Stimulated activated naive B cell treated with anti-CD40 and anti-IgM and Interleukin-4, amounts not matched to agents 10 μg/mL and 1 μg/mL and 100 μg/mL, for 72 hours (primary cell): ENCODE data around the gene NOP16.
"Not testable (repeated sequence)": the region's sequence is repeated elsewhere in the genome, so short reads cannot be mapped to it uniquely, and the experiment has no call there.

Experiments
- ATAC-seq, 2 donors: fragments of 150-1000 bp; cut with Tn5 transposase; replicated peaks; 2 replicates each; pipeline ENCODE4 v1.10.0; 2021; ENCODE audit warnings: moderate library complexity in 1 of 2
- DNase-seq: peaks from one replicate; pipeline ENCODE4 v3.0.0; 2021
- H3K27ac Mint-ChIP-seq: one replicate; pipeline ENCODE4 v1.8.0; 2022; ENCODE audit warnings: mild to moderate bottlenecking, mixed read lengths
- H3K27me3 Mint-ChIP-seq, 2 donors: one replicate each; pipeline ENCODE4 v1.8.0; 2022; ENCODE audit warnings: mixed read lengths in 2 of 2
- H3K36me3 Mint-ChIP-seq, 2 donors: one replicate each; pipeline ENCODE4 v1.8.0; 2022; ENCODE audit warnings: mixed read lengths in 2 of 2, mild to moderate bottlenecking in 1 of 2
- H3K4me1 Mint-ChIP-seq, 2 donors: one replicate each; pipeline ENCODE4 v1.8.0; 2022; ENCODE audit warnings: mixed read lengths in 2 of 2, mild to moderate bottlenecking in 1 of 2
- H3K4me3 Mint-ChIP-seq, 2 donors: one replicate each; pipeline ENCODE4 v1.8.0; 2022; ENCODE audit warnings: mild to moderate bottlenecking in 2 of 2, mixed read lengths in 2 of 2, moderate library complexity in 1 of 2
- H3K9me3 Mint-ChIP-seq, 2 donors: one replicate each; pipeline ENCODE4 v1.8.0; 2022; ENCODE audit warnings: mixed read lengths in 2 of 2, mild to moderate bottlenecking in 1 of 2

The NOP16 gene

GRCh38 chr5:176415952-176416924 is 27.8 kb upstream of the NOP16 start, which contains the start of gene CLTB:
TSS of gene CLTB (minus strand) at chr5:176416539. CDS start at chr5:176416363, 176 bp downstream.
- DNase-seq (peak; percentile 68), ATAC-seq (peak; percentile 98 to 99)
- Mint-ChIP-seq H3K4me3 (peak within 1 kb of the TSS; percentile 84 to 86), H3K9me3 (peaks cover 2% of the 10 kb centered on the region in 2 donors), H3K4me1 (peaks cover 27 to 41% of the 10 kb centered on the region in 2 donors), H3K36me3 (peaks cover 2 to 9% of the 10 kb centered on the region in 2 donors), H3K27me3 (peaks cover 0 to 2% of the 10 kb centered on the region in 2 donors), H3K27ac (peak within 1 kb of the TSS; percentile 90)

GRCh38 chr5:176415240-176415951 is 27.0 kb upstream of the NOP16 start:
- ATAC-seq (peak in 1 of 2 donors; percentile 2), DNase-seq (no peak)
- Mint-ChIP-seq H3K27ac (peak overlapping the region; percentile 59), H3K9me3 (no peaks in the 10 kb centered on the region), H3K36me3 (peaks cover 6 to 12% of the 10 kb centered on the region in 2 donors), H3K4me3 (peak overlapping the region; percentile 84 to 86), H3K27me3 (no peaks in the 10 kb centered on the region), H3K4me1 (peaks cover 33 to 48% of the 10 kb centered on the region in 2 donors)

GRCh38 chr5:176414704-176415103 is 26.3 kb upstream of the NOP16 start:
- ATAC-seq, result no peak
- Mint-ChIP-seq H3K36me3 (peaks cover 11 to 17% of the 10 kb centered on the region in 2 donors), H3K4me1 (peaks cover 33 to 48% of the 10 kb centered on the region in 2 donors), H3K4me3 (no peak overlapping the region), H3K9me3 (no peaks in the 10 kb centered on the region), H3K27me3 (no peaks in the 10 kb centered on the region), H3K27ac (peak overlapping the region; percentile 37)
- no peak for DNase-seq

GRCh38 chr5:176413709-176414191 is 25.4 kb upstream of the NOP16 start:
- no peak for DNase-seq
- Mint-ChIP-seq H3K36me3 (peaks cover 11 to 18% of the 10 kb centered on the region in 2 donors), H3K27me3 (no peaks in the 10 kb centered on the region), H3K4me3 (no peak overlapping the region), H3K27ac (no peak overlapping the region), H3K4me1 (peaks cover 33 to 48% of the 10 kb centered on the region in 2 donors), H3K9me3 (no peaks in the 10 kb centered on the region)
- no peak for ATAC-seq

GRCh38 chr5:176413255-176413565 is 24.8 kb upstream of the NOP16 start:
- Mint-ChIP-seq H3K27me3 (no peaks in the 10 kb centered on the region), H3K27ac (no peak overlapping the region), H3K36me3 (peaks cover 11 to 18% of the 10 kb centered on the region in 2 donors), H3K4me3 (no peak overlapping the region), H3K9me3 (no peaks in the 10 kb centered on the region), H3K4me1 (peaks cover 33 to 48% of the 10 kb centered on the region in 2 donors)
- ATAC-seq (no peak), DNase-seq (no peak)

- no peak for ATAC-seq
- H3K4me1 Mint-ChIP-seq, result peaks cover 33 to 48% of the 10 kb centered on the region in 2 donors
- H3K27me3 Mint-ChIP-seq, result no peaks in the 10 kb centered on the region
- H3K4me3 Mint-ChIP-seq, result no peak overlapping the region
- no peaks in the 10 kb centered on the region for H3K9me3 Mint-ChIP-seq
- DNase-seq, result no peak
- H3K36me3 Mint-ChIP-seq, result peaks cover 11 to 18% of the 10 kb centered on the region in 2 donors
- H3K27ac Mint-ChIP-seq, result no peak overlapping the region
Observed at GRCh38 chr5:176412517-176413254, 24.3 kb upstream of the NOP16 start.

- Mint-ChIP-seq H3K27me3 (no peaks in the 10 kb centered on the region), H3K36me3 (peaks cover 13 to 31% of the 10 kb centered on the region in 2 donors), H3K27ac (no peak overlapping the region), H3K4me3 (no peak overlapping the region), H3K9me3 (no peaks in the 10 kb centered on the region), H3K4me1 (peaks cover 26 to 39% of the 10 kb centered on the region in 2 donors)
- ATAC-seq (no peak), DNase-seq (no peak)
Observed at GRCh38 chr5:176410486-176411180, 22.2 kb upstream of the NOP16 start.

GRCh38 chr5:176409765-176410164 is 21.4 kb upstream of the NOP16 start:
- H3K4me1 Mint-ChIP-seq, result peaks cover 22 to 30% of the 10 kb centered on the region in 2 donors
- ATAC-seq, result no peak

GRCh38 chr5:176408590-176408989 is 20.2 kb upstream of the NOP16 start:
- H3K36me3 Mint-ChIP-seq, result peaks cover 13 to 34% of the 10 kb centered on the region in 2 donors
- ATAC-seq (no peak), DNase-seq (no peak)
- no peaks in the 10 kb centered on the region for H3K9me3 Mint-ChIP-seq
- no peaks in the 10 kb centered on the region for H3K27me3 Mint-ChIP-seq
- H3K4me1 Mint-ChIP-seq, result peaks cover 17 to 18% of the 10 kb centered on the region in 2 donors
- no peak overlapping the region for H3K4me3 Mint-ChIP-seq
- no peak overlapping the region for H3K27ac Mint-ChIP-seq

More at GRCh38 chr5:176409765-176410164, 21.4 kb upstream of the NOP16 start:
- no peaks in the 10 kb centered on the region for H3K9me3 Mint-ChIP-seq
- no peak for DNase-seq
- H3K27me3 Mint-ChIP-seq, result no peaks in the 10 kb centered on the region
- H3K36me3 Mint-ChIP-seq, result peaks cover 13 to 34% of the 10 kb centered on the region in 2 donors
- no peak overlapping the region for H3K4me3 Mint-ChIP-seq
- H3K27ac Mint-ChIP-seq, result no peak overlapping the region

- peaks cover 13 to 34% of the 10 kb centered on the region in 2 donors for H3K36me3 Mint-ChIP-seq
- not testable (repeated sequence) for H3K9me3 Mint-ChIP-seq, ATAC-seq, H3K27ac Mint-ChIP-seq, DNase-seq, H3K27me3 Mint-ChIP-seq, H3K4me3 Mint-ChIP-seq
- peaks cover 16 to 18% of the 10 kb centered on the region in 2 donors for H3K4me1 Mint-ChIP-seq
Observed at GRCh38 chr5:176408252-176408573, 19.8 kb upstream of the NOP16 start.

- H3K4me3 Mint-ChIP-seq, result no peak overlapping the region
- DNase-seq (no peak), ATAC-seq (no peak)
- H3K27ac Mint-ChIP-seq, result no peak overlapping the region
- H3K27me3 Mint-ChIP-seq, result no peaks in the 10 kb centered on the region
- peaks cover 13 to 35% of the 10 kb centered on the region in 2 donors for H3K36me3 Mint-ChIP-seq
- peaks cover 12 to 18% of the 10 kb centered on the region in 2 donors for H3K4me1 Mint-ChIP-seq
- H3K9me3 Mint-ChIP-seq, result no peaks in the 10 kb centered on the region
Observed at GRCh38 chr5:176407456-176408251, 19.3 kb upstream of the NOP16 start.

- H3K4me1 Mint-ChIP-seq, result peaks cover 10% of the 10 kb centered on the region in 2 donors
- ATAC-seq (no peak), DNase-seq (no peak)
- H3K27me3 Mint-ChIP-seq, result no peaks in the 10 kb centered on the region
- H3K27ac Mint-ChIP-seq, result no peak overlapping the region
- H3K4me3 Mint-ChIP-seq, result no peak overlapping the region
- peaks cover 15 to 37% of the 10 kb centered on the region in 2 donors for H3K36me3 Mint-ChIP-seq
- H3K9me3 Mint-ChIP-seq, result no peaks in the 10 kb centered on the region
Observed at GRCh38 chr5:176406436-176407052, 18.1 kb upstream of the NOP16 start.
